T-cell (primary cell): ENCODE measurements around the gene ANKS6. TPM values are rescaled to one million over a fixed set of nuclear protein-coding genes. Genes with fewer than 3 reads are reported as not detected.

Experiments used
- ATAC-seq, 4 experiments: fragments of 200-7000 bp in 3 of 4; fragments of 150-1000 bp in 1 of 4; cut with Tn5 transposase; replicated peaks in 1 of 4; 1 replicate in 3 of 4; 2 replicates in 1 of 4; pipeline ENCODE4 v1.10.0; 2021; ENCODE audit warnings: moderate library complexity in 3 of 4, mild to moderate bottlenecking in 2 of 4, moderate number of reproducible peaks in 1 of 4
- CTCF ChIA-PET, 2 donors: fragments of 300-600 bp; sonication (Branson Sonifier 250); formaldehyde crosslinking; loops; one replicate each; lab custom pipeline; 2022; ENCODE audit warnings: antibody characterized with exemption in 2 of 2; lab: Charles Lee
- POLR2A ChIA-PET, 2 donors: fragments of 300-600 bp; sonication (Branson Sonifier 250); formaldehyde crosslinking; loops; one replicate each; lab custom pipeline; 2022; ENCODE audit warnings: antibody characterized with exemption in 2 of 2; lab: Charles Lee
- DNase-seq, 35 experiments: peaks; one replicate each; pipeline versions ENCODE4 v3.0.0 to v3.0.0-alpha.2; 2013 to 2023
- H3K27ac ChIP-seq: one replicate; pipeline ENCODE4 v1.5.1; 2013; ENCODE audit warnings: low read length
- H3K27me3 ChIP-seq, 2 experiments: replicated peaks in 1 of 2; 1 replicate in 1 of 2; 2 replicates in 1 of 2; pipeline versions ENCODE4 v1.6.1 to v1.7.0; 2013; ENCODE audit warnings: low read length in 1 of 2, mixed read lengths in 1 of 2; ENCODE audit not compliant: control insufficient read depth in 2 of 2, insufficient read depth in 2 of 2; ENCODE audit errors: extremely low read depth in 1 of 2
- H3K36me3 ChIP-seq, 2 donors: 1 replicate in 1 of 2; 2 replicates in 1 of 2; pipeline versions ENCODE4 v1.6.1 to v1.7.0; 2013; ENCODE audit warnings: low read length in 1 of 2; ENCODE audit not compliant: control insufficient read depth in 2 of 2, insufficient read depth in 1 of 2; ENCODE audit errors: extremely low read depth in 1 of 2
- H3K4me1 ChIP-seq, 2 experiments: 1 replicate in 1 of 2; 2 replicates in 1 of 2; pipeline versions ENCODE4 v1.6.1 to v1.7.0; 2013; ENCODE audit warnings: low read length in 2 of 2, mixed read lengths in 1 of 2; ENCODE audit not compliant: insufficient read depth in 2 of 2, control insufficient read depth in 1 of 2; ENCODE audit errors: extremely low read depth in 1 of 2
- H3K4me3 ChIP-seq, 2 donors: 1 replicate in 1 of 2; 2 replicates in 1 of 2; pipeline versions ENCODE4 v1.5.1 to v1.7.0; 2013; ENCODE audit warnings: mild to moderate bottlenecking in 2 of 2, low read length in 1 of 2, moderate library complexity in 1 of 2; ENCODE audit not compliant: control insufficient read depth in 1 of 2; ENCODE audit errors: extremely low read depth in 1 of 2
- H3K9me3 ChIP-seq: 2 replicates; pipeline ENCODE4 v1.7.0; 2013
- H3K27ac Mint-ChIP-seq, 2 donors: one replicate each; pipeline ENCODE4 v1.8.0; 2020 to 2021; ENCODE audit warnings: mild to moderate bottlenecking in 2 of 2, mixed read lengths in 2 of 2
- H3K27me3 Mint-ChIP-seq, 2 donors: one replicate each; pipeline ENCODE4 v1.8.0; 2021 to 2022; ENCODE audit warnings: mixed read lengths in 2 of 2
- H3K36me3 Mint-ChIP-seq: one replicate; pipeline ENCODE4 v1.8.0; 2021; ENCODE audit warnings: mixed read lengths
- H3K4me1 Mint-ChIP-seq, 3 donors: one replicate each; pipeline ENCODE4 v1.8.0; 2020 to 2022; ENCODE audit warnings: mixed read lengths in 3 of 3, mild to moderate bottlenecking in 1 of 3
- H3K4me3 Mint-ChIP-seq, 3 donors: one replicate each; pipeline ENCODE4 v1.8.0; 2020 to 2022; ENCODE audit warnings: mild to moderate bottlenecking in 3 of 3, mixed read lengths in 3 of 3, moderate library complexity in 3 of 3
- H3K9me3 Mint-ChIP-seq, 3 donors: one replicate each; pipeline ENCODE4 v1.8.0; 2020 to 2022; ENCODE audit warnings: mixed read lengths in 3 of 3
- WGBS: methylation state at CpG from one replicate; pipeline ENCODE4 v1.1.5; 2013; ENCODE audit warnings: missing lambda C conversion rate; ENCODE audit not compliant: insufficient coverage; 5-methylcytosine and 5-hydroxymethylcytosine counted together
- total RNA-seq, 35 experiments: library from RNA in 6 of 35; stranded (reverse) in 6 of 35; fragments of 120-200 nt in 1 of 35; gene quantifications; one replicate each; pipeline versions ENCODE4 v1.2.1 to v1.2.4 and lab custom pipeline; 2013 to 2026

Gene ANKS6
- total RNA-seq, 5 donors from 2014 or later (not counting 1 experiment from before 2014, with no cell fraction given) = 11.7 to 19.0 (median 14.1) TPM

- H3K4me1 Mint-ChIP-seq = peaks cover 28 to 43% (median 33%) of the 10 kb centered on the region in 3 donors
- H3K4me1 ChIP-seq = peaks cover 2 to 22% of the 10 kb centered on the region in 2 experiments
- no peak for DNase-seq
- peak overlapping the region; percentile 81 to 88 (median 86) for H3K4me3 Mint-ChIP-seq
- no peaks in the 10 kb centered on the region for H3K9me3 ChIP-seq
- no peak overlapping the region for H3K27ac ChIP-seq
- POLR2A ChIA-PET = no interaction called here
- H3K9me3 Mint-ChIP-seq = peaks cover 0 to 4% (median 0%) of the 10 kb centered on the region in 3 donors
- H3K4me3 ChIP-seq = no peak overlapping the region
- no peaks in the 10 kb centered on the region for H3K36me3 ChIP-seq
- ATAC-seq = no peak
- CTCF ChIA-PET = no interaction called here
- 92% methylated on average over 5 of the region's 9 CpGs for WGBS
- peaks cover 0 to 11% of the 10 kb centered on the region in 2 experiments for H3K27me3 ChIP-seq
- peaks cover 0 to 2% of the 10 kb centered on the region in 2 donors for H3K27me3 Mint-ChIP-seq
- H3K36me3 Mint-ChIP-seq = peaks cover 15% of the 10 kb centered on the region
- no peak overlapping the region for H3K27ac Mint-ChIP-seq
Observed at GRCh38 chr9:98809311-98810101, 13.2 kb upstream of the ANKS6 start.

- peaks cover 0 to 11% of the 10 kb centered on the region in 2 experiments for H3K27me3 ChIP-seq
- no peak overlapping the region for H3K27ac ChIP-seq
- Mint-ChIP-seq H3K27me3 (peaks cover 0 to 2% of the 10 kb centered on the region in 2 donors), H3K4me3 (peak overlapping the region; percentile 81 to 88 (median 86)), H3K27ac (no peak overlapping the region), H3K9me3 (peaks cover 0 to 4% (median 0%) of the 10 kb centered on the region in 3 donors), H3K36me3 (peaks cover 13% of the 10 kb centered on the region), H3K4me1 (peaks cover 28 to 43% (median 33%) of the 10 kb centered on the region in 3 donors)
- ChIA-PET CTCF (no interaction called here), POLR2A (no interaction called here)
- ATAC-seq (no peak), DNase-seq (no peak)
- no peaks in the 10 kb centered on the region for H3K9me3 ChIP-seq
- no peaks in the 10 kb centered on the region for H3K36me3 ChIP-seq
- peaks cover 2 to 22% of the 10 kb centered on the region in 2 experiments for H3K4me1 ChIP-seq
- H3K4me3 ChIP-seq = no peak overlapping the region
- WGBS = no CpG with 5 or more reads among the region's 2 CpGs
Observed at GRCh38 chr9:98808875-98809274, 12.5 kb upstream of the ANKS6 start.

GRCh38 chr9:98808411-98808815, 12.1 kb upstream of the ANKS6 start:
- H3K9me3 ChIP-seq = no peaks in the 10 kb centered on the region
- DNase-seq = no peak
- ChIA-PET CTCF (interaction anchor here in 1 of 2 donors (0.8 kb wide), 1 partner anchor 115 kb away, joined by 3 read pairs; no protein-coding TSS in a partner anchor), POLR2A (no interaction called here)
- H3K4me3 ChIP-seq = peak overlapping the region; percentile 71 to 74
- H3K27ac Mint-ChIP-seq = no peak overlapping the region
- peaks cover 2 to 22% of the 10 kb centered on the region in 2 experiments for H3K4me1 ChIP-seq
- H3K27me3 Mint-ChIP-seq = peaks cover 1 to 2% of the 10 kb centered on the region in 2 donors
- 35% methylated on average over 17 of the region's 17 CpGs for WGBS
- peaks cover 12% of the 10 kb centered on the region for H3K36me3 Mint-ChIP-seq
- peaks cover 0 to 12% of the 10 kb centered on the region in 2 experiments for H3K27me3 ChIP-seq
- H3K27ac ChIP-seq = no peak overlapping the region
- peaks cover 0 to 4% (median 0%) of the 10 kb centered on the region in 3 donors for H3K9me3 Mint-ChIP-seq
- no peak for ATAC-seq
- no peaks in the 10 kb centered on the region for H3K36me3 ChIP-seq
- H3K4me3 Mint-ChIP-seq = peak overlapping the region; percentile 81 to 88 (median 86)
- H3K4me1 Mint-ChIP-seq = peaks cover 28 to 43% (median 33%) of the 10 kb centered on the region in 3 donors

GRCh38 chr9:98807814-98808195, 11.4 kb upstream of the ANKS6 start:
- Histone ChIP-seq H3K27ac (no peak overlapping the region), H3K36me3 (no peaks in the 10 kb centered on the region), H3K27me3 (peaks cover 0 to 17% of the 10 kb centered on the region in 2 experiments), H3K9me3 (no peaks in the 10 kb centered on the region), H3K4me1 (peaks cover 2 to 22% of the 10 kb centered on the region in 2 experiments), H3K4me3 (peak overlapping the region; percentile 71 to 74)
- H3K4me3 Mint-ChIP-seq = peak overlapping the region; percentile 81 to 88 (median 86)
- H3K27me3 Mint-ChIP-seq = peaks cover 3 to 4% of the 10 kb centered on the region in 2 donors
- 2% methylated on average over 39 of the region's 46 CpGs for WGBS
- ATAC-seq (peak; percentile 43 to 63 (median 58)), DNase-seq (peak in 8 of 35 experiments; percentile 6 to 47 (median 24))
- peaks cover 28 to 40% (median 33%) of the 10 kb centered on the region in 3 donors for H3K4me1 Mint-ChIP-seq
- POLR2A ChIA-PET = interaction anchor here in 1 of 2 donors (0.5 kb wide), 1 partner anchor 204 kb away, joined by 3 read pairs; no protein-coding TSS in a partner anchor
- no peak overlapping the region for H3K27ac Mint-ChIP-seq
- CTCF ChIA-PET = interaction anchor here in 1 of 2 donors (0.8 kb wide), 1 partner anchor 115 kb away, joined by 3 read pairs; no protein-coding TSS in a partner anchor
- H3K36me3 Mint-ChIP-seq = peaks cover 9% of the 10 kb centered on the region
- H3K9me3 Mint-ChIP-seq = peaks cover 0 to under 1% (median 0%) of the 10 kb centered on the region in 3 donors

GRCh38 chr9:98807070-98807813, 10.9 kb upstream of the ANKS6 start, which contains the start of gene GALNT12:
GALNT12 (plus strand) TSS chr9:98807670; CDS start chr9:98807699, 29 bp downstream.
- peaks cover 3 to 4% of the 10 kb centered on the region in 2 donors for H3K27me3 Mint-ChIP-seq
- peak in 33 of 35 experiments; percentile 11 to 73 (median 42) for DNase-seq
- 10% methylated on average over 50 of the region's 51 CpGs for WGBS
- H3K4me1 Mint-ChIP-seq = peaks cover 28 to 39% (median 33%) of the 10 kb centered on the region in 3 donors
- H3K9me3 ChIP-seq = no peaks in the 10 kb centered on the region
- ATAC-seq = peak; percentile 90 to 93 (median 91)
- H3K27me3 ChIP-seq = peaks cover 0 to 20% of the 10 kb centered on the region in 2 experiments
- H3K36me3 ChIP-seq = no peaks in the 10 kb centered on the region
- H3K4me1 ChIP-seq = peaks cover 2 to 22% of the 10 kb centered on the region in 2 experiments
- POLR2A ChIA-PET = interaction anchor here in 1 of 2 donors (0.5 kb wide), 1 partner anchor 204 kb away, joined by 3 read pairs; no protein-coding TSS in a partner anchor
- H3K27ac Mint-ChIP-seq = peak within 1 kb of the TSS; percentile 62 to 63
- H3K27ac ChIP-seq = no peak within 1 kb of the TSS
- H3K9me3 Mint-ChIP-seq = no peaks in the 10 kb centered on the region
- peaks cover 8% of the 10 kb centered on the region for H3K36me3 Mint-ChIP-seq
- CTCF ChIA-PET = interaction anchor here in 1 of 2 donors (0.8 to 0.9 kb wide), 2 partner anchors 116 to 207 kb away, joined by 3 read pairs; no protein-coding TSS in a partner anchor
- H3K4me3 ChIP-seq = peak within 1 kb of the TSS; percentile 71 to 74
- peak within 1 kb of the TSS; percentile 81 to 88 (median 88) for H3K4me3 Mint-ChIP-seq
